ENCODE data around the gene NVL.

- TF ChIP-seq EGR1 (IDR thresholded peaks at IDR 0.05; ENCODE audit: borderline replicate concordance, low read depth, low read length) (peak; percentile 61), CTCF (IDR thresholded peaks at IDR 0.05; ENCODE audit: control extremely low read depth in 1 of 3, insufficient read depth in 1 of 3, low read depth in 1 of 3, low read length in 3 of 3) (no peak), SIX5 (IDR thresholded peaks at IDR 0.05; ENCODE audit: low read depth, low read length) (no peak), POLR2A (IDR thresholded peaks at IDR 0.05; ENCODE audit: control extremely low read depth in 1 of 2, low read depth in 2 of 2, low read length in 2 of 2) (no peak), TEAD4 (IDR thresholded peaks at IDR 0.05; ENCODE audit: low read depth, low read length) (no peak), RBBP5 (IDR thresholded peaks at IDR 0.05; ENCODE audit: borderline replicate concordance, low read depth, low read length) (no peak), USF2 (IDR thresholded peaks at IDR 0.05; ENCODE audit: low read length) (no peak), E2F6 (IDR thresholded peaks at IDR 0.05) (no peak), RFX5 (IDR thresholded peaks at IDR 0.05; ENCODE audit: borderline replicate concordance, low read depth, low read length) (no peak), POLR2AphosphoS5 (IDR thresholded peaks at IDR 0.05; ENCODE audit: low read depth, low read length) (peak; percentile 98), JUN (IDR thresholded peaks at IDR 0.05; ENCODE audit: low read depth, low read length) (no peak), CHD1 (IDR thresholded peaks at IDR 0.05; ENCODE audit: low read depth, low read length) (no peak), MAX (IDR thresholded peaks at IDR 0.05) (no peak)
Observed at GRCh38 chr1:224226849-224227502, 103.0 kb downstream of the NVL start.

Data from H1 (cell line).